ENCODE results near the gene ARAF.
"Not testable (repeated sequence)": the region's sequence is repeated elsewhere in the genome, so short reads cannot be mapped to it uniquely, and the experiment has no call there.

The ARAF gene

DNA sequence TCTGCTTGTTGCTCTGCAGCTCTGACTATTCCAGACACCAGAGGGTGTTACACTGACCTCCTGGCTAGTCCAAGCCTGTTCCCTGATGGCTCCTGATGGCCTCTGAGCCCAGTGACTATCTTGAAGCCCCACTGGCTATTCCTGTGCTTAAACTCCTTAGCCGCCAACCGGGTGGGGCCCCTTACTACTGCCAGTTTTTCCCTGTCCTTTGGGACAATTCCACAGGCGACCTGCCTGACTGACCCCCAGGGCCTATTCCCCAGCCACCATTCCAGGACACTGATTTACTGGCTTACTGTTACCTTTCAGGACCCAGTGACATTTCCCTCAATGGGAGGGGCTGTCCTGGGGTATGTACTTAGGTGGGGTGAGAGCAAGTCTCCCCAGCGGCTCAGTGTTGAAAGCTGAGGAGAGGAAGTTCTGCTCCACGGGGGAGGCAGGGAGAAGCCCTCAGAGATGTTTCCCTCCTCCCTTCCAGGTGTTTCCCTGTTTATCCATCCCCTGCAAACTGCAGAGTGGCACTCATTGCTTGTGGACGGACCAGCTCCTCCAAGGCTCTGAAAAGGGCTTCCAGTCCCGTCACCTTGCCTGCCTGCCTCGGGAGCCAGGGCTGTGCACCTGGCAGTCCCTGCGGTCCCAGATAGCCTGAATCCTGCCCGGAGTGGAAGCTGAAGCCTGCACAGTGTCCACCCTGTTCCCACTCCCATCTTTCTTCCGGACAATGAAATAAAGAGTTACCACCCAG lies 25.2 kb downstream of the ARAF start:
- DNase-seq, result no peak

GRCh38 chrX:47587091-47587891 lies 26.3 kb downstream of the ARAF start:
- no peak for DNase-seq

DNA sequence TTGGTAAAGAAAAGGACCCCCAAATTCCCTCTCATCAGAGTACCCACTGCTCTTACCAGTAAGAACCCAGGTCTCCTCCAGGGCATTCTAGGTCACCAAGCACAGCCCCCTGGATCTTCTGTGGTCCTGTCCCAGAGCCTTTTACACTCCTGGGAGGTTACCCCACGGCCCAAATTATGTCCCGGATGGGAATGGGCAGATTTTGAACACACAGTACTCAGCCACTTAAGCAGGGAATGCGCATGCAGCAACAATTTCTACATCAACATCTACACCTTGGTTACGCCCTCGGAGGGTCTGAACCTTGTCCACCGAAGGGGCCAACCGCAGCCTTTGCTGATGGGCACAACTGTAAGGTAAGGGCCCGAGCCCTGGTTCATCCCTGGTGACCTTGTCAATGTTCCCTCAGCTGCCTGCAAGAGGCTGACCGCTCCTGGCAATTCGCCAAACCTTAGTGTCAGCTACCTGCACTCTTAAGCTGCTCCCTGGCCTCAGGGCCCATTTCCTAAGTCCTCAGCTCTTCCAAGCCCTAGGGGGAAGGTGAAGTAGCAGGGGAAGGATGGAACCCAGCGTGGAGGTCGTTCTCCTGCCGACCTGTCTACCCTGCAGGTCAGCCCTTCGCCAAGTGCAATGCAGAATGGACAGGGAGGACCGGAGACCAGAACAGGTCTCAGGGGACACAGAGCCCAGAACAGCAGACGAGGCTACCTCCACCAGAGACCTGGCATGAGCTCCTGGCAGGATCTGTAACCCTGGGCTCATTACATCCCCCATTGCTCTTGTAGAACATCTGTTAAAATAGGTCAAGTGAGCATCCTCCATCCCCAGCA lies 27.1 kb downstream of the ARAF start:
- DNase-seq, result no peak

GRCh38 chrX:47590984-47591383 lies 30.0 kb downstream of the ARAF start:
- no peak for DNase-seq

GRCh38 chrX:47593522-47593921 lies 32.5 kb downstream of the ARAF start:
- DNase-seq, result no peak

GRCh38 chrX:47595716-47596251 lies 34.8 kb downstream of the ARAF start:
- DNase-seq, result no peak

GRCh38 chrX:47596256-47596655 lies 35.3 kb downstream of the ARAF start:
- DNase-seq, result no peak

- DNase-seq, result no peak
These were observed 36.2 kb downstream of the ARAF start for GRCh38 chrX:47597222-47597621.

DNA sequence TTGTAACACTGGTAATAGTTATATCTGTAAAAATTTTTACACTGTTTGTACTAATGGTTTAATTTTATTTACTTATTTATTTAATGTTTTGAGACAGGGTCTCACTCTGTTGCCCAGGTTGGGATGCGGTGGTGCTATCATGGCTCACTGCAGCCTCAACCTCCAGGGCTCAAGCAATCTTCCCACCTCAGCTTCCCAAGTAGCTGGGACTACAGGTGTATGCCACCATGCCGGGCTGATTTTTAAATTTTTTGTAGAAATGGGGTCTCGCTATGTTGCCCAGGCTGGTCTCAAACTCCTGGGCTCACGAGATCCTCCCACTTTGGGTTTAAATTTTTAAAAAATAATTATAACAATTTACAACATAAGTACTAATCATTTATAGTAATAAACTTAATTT lies 42.1 kb downstream of the ARAF start:
- not testable (repeated sequence) for DNase-seq

DNA sequence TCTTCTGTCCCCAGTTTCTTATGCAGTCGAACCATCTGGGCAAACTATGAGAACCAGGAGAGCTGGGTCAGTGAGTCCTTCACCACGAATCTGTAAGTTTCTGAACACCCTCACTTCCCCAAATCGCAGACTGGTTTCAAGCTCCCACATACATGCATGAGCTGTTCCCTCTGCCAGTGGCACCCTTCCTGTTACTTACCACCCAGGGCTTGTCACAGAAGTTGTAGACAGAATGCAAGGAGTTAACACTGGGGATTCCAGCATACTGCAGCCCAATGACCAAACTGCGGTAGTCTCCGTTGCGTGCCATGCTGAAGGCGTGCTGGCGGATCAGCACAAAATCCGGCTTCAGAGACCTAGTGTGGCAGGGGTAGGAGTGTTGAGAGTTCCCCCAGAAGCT lies 44.0 kb downstream of the ARAF start:
- no peak for DNase-seq

- no peak for DNase-seq
These were observed 46.1 kb downstream of the ARAF start for GRCh38 chrX:47607091-47607490.

DNA sequence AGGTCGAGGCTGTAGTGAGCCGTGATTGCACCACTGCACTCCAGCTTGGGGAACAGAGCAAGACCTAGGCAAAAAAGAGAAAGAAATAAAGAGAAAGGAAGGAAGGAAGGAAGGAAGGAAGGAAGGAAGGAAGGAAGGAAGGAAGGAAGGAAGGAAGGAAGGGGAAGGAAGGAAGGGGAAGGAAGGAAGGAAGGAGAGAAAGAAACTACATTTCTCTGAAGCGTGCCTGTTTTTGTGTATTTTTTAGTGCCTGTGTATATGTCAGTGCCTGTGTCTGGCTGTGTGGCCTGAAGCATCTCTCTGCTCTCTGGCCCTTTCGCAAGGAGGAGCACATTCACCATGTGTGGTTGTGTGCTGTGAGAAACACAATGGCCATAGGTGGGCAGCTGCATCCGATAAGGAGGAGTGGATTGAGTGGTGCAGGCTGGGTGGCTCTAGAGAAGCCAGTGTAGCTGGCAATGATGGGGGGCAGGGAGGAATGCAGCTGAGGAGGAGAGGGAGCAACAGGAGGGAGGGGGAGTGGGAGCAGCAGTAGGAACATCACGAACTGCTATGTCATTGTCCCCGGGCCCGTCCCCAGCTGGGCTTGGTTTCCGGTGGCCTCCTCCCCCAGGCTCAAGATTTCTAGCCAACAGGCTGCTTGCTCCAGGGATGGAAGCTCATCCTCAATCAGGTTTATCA lies 47.3 kb downstream of the ARAF start:
- DNase-seq, result no peak

- DNase-seq, result no peak
These were observed 49.5 kb downstream of the ARAF start for GRCh38 chrX:47610511-47610910.

DNA sequence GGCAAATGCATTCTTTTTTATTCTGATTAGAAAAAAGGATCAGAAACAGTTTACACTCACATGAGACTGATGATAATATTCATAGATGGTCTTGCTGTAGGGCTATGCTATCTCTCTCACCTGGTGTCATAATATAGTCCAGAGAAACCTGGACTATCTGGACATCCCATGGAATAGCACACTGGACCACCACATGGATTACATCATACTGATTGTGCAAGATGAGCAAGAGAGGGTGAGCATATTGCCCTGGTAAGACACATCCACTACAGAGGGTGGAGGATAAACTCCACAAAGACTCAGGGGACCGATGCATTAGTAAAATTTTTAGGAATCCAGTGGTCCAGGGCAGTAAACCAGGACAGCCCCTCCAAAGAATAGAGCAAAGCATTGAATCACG lies 50.5 kb downstream of the ARAF start:
- DNase-seq, result no peak

DNA sequence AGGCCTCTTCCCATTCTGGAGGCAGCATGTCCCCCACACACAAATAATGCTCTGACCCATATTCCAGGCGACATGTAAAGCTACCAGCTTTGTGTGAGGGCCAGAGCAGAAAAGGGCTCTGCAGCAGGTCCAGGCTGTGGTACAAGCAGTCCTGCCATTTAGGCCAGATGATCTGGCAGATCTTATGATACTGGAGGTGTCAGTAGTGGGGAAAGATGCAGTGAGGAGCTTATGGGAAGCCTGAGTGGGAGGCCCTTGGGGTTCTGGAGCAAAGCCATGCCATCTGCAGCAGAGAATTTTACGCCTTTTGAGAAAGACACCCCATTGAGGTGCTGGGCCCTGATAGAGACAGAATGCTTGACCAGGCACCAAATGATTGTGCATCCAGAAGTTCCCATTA lies 50.9 kb downstream of the ARAF start:
- no peak for DNase-seq

GRCh38 chrX:47612418-47612817 lies 51.4 kb downstream of the ARAF start:
- DNase-seq, result no peak

DNA sequence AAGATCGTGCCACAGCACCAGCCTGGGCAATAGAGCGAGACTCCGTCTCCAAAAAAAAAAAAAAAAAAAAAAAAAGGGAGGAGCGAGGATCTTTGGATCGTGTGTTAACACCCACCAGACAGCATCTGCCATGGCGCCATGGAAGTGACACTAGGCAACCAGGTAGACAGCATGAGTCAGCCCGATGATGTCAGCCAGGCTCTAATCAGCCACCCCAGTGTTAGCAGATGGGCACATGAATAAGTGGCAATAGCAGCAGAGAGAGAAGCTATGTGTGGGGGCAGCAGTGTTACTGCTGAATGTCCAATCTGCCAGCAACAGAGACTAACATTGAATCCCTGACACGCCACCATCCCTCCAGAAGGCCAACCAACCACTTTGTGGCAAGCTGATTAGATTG lies 52.1 kb downstream of the ARAF start:
- peak; percentile 2 to 72 for DNase-seq

GRCh38 chrX:47614618-47615017 lies 53.6 kb downstream of the ARAF start:
- DNase-seq, result no peak

DNA sequence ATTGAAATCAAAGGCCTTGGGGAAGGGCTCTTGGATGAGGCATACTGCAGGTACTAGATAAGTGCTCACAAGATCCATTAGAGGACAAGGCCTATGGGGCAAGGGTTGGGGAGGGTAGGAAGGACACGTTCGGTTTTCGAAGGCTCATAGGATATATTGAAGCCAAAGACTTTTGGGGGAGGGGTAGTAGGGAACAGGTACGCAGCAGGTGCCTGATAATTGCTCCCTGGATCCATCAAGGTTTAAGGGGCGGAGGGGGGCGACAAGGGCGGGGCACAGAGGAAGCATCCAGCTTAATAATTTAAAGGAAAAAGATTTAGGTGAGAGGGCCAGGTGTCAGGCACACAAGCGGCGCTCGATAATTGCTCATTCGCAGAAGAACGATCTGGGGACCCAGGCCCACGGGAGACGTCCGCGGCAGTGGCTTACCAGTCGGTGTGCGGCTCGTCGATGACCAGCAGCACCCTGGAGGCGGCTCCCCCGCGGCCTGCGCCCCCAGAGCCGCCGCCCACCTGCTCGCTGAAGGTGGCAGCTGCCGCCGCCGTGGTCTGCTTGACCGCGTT lies 58.0 kb downstream of the ARAF start:
- DNase-seq, result no peak

DNA sequence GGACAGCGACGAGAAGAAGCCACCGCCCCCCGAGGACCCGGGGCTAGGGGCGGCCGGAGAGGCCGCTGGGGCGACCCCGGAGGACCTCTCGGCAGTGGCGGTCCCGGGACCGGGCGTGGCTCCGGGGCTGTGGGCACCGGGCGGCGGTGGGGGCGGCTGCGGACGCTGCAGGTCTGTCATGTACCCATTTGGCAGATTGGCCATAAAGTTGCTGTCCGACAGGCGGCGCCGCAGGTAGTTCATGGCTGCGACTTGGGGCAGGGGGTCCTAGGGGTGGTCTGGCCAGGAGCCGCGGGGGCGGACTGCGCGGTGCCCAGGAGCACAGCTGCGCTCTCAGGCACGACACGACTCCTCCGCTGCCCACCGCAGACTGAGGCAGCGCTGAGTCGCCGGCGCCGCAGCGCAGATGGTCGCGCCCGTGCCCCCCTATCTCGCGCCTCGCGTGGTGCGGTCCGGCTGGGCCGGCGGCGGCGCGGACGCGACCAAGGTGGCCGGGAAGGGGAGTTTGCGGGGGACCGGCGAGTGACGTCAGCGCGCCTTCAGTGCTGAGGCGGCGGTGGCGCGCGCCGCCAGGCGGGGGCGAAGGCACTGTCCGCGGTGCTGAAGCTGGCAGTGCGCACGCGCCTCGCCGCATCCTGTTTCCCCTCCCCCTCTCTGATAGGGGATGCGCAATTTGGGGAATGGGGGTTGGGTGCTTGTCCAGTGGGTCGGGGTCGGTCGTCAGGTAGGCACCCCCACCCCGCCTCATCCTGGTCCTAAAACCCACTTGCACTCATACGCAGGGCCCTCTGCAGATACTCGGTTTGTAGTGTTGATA lies 58.7 kb downstream of the ARAF start, which contains the start of gene SYN1:
SYN1 (minus strand) TSS at position 372 of the 817 bp plus-strand sequence; CDS start at position 243, 129 bp downstream.
- DNase-seq, result peak; percentile 65 to 88

DNA sequence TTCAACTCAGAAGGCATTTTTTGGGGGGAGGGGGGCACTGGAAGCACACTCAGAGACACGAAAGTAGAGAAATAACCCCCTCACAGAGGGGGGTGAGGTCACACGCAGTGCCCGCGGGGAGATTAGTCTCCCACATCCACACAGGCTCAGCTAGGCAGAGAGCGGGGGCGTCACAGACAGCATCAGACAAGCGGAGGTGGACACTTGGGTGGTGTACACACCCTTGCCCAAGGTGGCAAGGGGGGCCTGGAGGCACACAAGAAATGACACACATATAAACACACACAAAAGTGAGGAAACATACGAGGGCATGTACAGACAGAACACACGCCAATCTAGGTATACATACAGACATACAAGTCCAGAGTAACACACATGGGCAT lies 59.3 kb downstream of the ARAF start:
- DNase-seq, result no peak
